Adrenal gland (tissue), 12 donors: ENCODE measurements around the gene ACOX2. TPM values are rescaled to one million over a fixed set of nuclear protein-coding genes. Genes with fewer than 3 reads are reported as not detected.

ENCODE experiments used
- DNase-seq, 7 donors: peaks; one replicate each; pipeline ENCODE4 v3.0.0-alpha.2; 2019 to 2020
- H3K27ac ChIP-seq, 5 donors: fragments of 200-600 bp; sonication (generic) in 4 of 5; 1 replicate in 3 of 5; 2 replicates in 2 of 5; pipeline versions ENCODE4 v1.5.1 to v1.8.0; 2016 to 2020; ENCODE audit warnings: mild to moderate bottlenecking in 1 of 5
- H3K27me3 ChIP-seq: fragments of 200-600 bp; 2 replicates; pipeline ENCODE4 v1.8.0; 2021
- H3K36me3 ChIP-seq, 2 donors: fragments of 200-600 bp; replicated peaks in 1 of 2; 1 replicate in 1 of 2; 2 replicates in 1 of 2; pipeline versions ENCODE4 v1.5.1 to v1.8.0; 2018 to 2022
- H3K4me1 ChIP-seq, 2 donors: fragments of 200-600 bp; replicated peaks in 1 of 2; 1 replicate in 1 of 2; 2 replicates in 1 of 2; pipeline versions ENCODE4 v1.5.1 to v1.8.0; 2018 to 2021
- H3K4me3 ChIP-seq, 4 donors: fragments of 200-600 bp; sonication (generic) in 3 of 4; one replicate each; pipeline ENCODE4 v1.5.1; 2016 to 2018
- H3K9me3 ChIP-seq, 3 donors: fragments of 200-600 bp; sonication (generic) in 1 of 3; replicated peaks in 1 of 3; 1 replicate in 2 of 3; 2 replicates in 1 of 3; pipeline versions ENCODE4 v1.5.1 to v1.8.0; 2016 to 2021
- CTCF ChIP-seq, 6 experiments: fragments of 450-650 bp in 4 of 6; fragments of 200-600 bp in 2 of 6; sonication (generic) in 1 of 6; IDR thresholded peaks; 1 replicate in 5 of 6; 2 replicates in 1 of 6; pipeline versions ENCODE4 v1.5.1 to v1.8.0; 2016 to 2021; ENCODE audit warnings: antibody characterized with exemption in 6 of 6, mild to moderate bottlenecking in 2 of 6, moderate library complexity in 1 of 6
- POLR2A ChIP-seq, 2 donors: fragments of 450-650 bp; IDR thresholded peaks; one replicate each; pipeline ENCODE4 v1.6.1; 2017; ENCODE audit warnings: antibody characterized with exemption in 2 of 2, mild to moderate bottlenecking in 2 of 2, moderate library complexity in 1 of 2
- WGBS, 4 donors: extraction: QIAGEN DNeasy Blood & Tissue Kit in 2 of 4; methylation state at CpG; one replicate each; pipeline versions ENCODE4 v1.1.5 to v1.1.7; 2013 to 2017; 5-methylcytosine and 5-hydroxymethylcytosine counted together
- intact Hi-C, 2 donors: fragments of 100-400 bp; cut with DNase I; formaldehyde crosslinking; loops; one replicate each; pipeline versions ENCODE4 v1.14.1 to v1.15.0; 2022 to 2023
- polyA plus RNA-seq, 3 donors: library from polyadenylated mRNA; stranded (reverse); fragments of 200-250 nt in 2 of 3; fragments of 350-450 nt in 1 of 3; fragmentation: Illumina TruSeq in 1 of 3; extraction: RNeasy Lipid Tissue Mini Kit (QIAGEN cat#74804) in 1 of 3; gene quantifications; one replicate each; pipeline ENCODE4 v1.2.3, GENCODE V29; 2013 to 2014
- total RNA-seq, 9 donors: library from RNA; depleted of rRNA in 4 of 9; stranded (reverse); fragments of >200 nt in 4 of 9; fragments of 120-200 nt in 1 of 9; fragmentation: NEBNext Ultra II Directional in 1 of 9; extraction: Animal tissue kit (Norgen Biotek cat#: 25700) in 1 of 9; gene quantifications; one replicate each; pipeline versions ENCODE4 v1.1.0 to v1.2.4, GENCODE V29; 2013 to 2023
- donor health status: healthy with polysubstance abuse.
- donor health status: Bipolar disorder and iron deficiency.
- donor health status: DM: yes; HTN: yes; CAD: no.
- donor health status: DM: no; HTN: no; CAD: no.
- donor health status: DM: no; HTN: no; CAD: no.
- donor health status: DM: yes; HTN: yes; CAD: no.

The ACOX2 gene
- total and polyA plus RNA-seq, 12 donors, result 8.1 to 65.5 (median 32.8) TPM

GRCh38 chr3:58520403-58521335, 16.3 kb downstream of the ACOX2 start:
- 60 to 75% (median 74%) methylated on average over 5 to 8 of the region's 8 CpGs for WGBS, 4 donors
- Histone ChIP-seq H3K4me3 (no peak overlapping the region), H3K9me3 (no peaks in the 10 kb centered on the region), H3K27ac (no peak overlapping the region), H3K27me3 (no peaks in the 10 kb centered on the region), H3K4me1 (no peaks in the 10 kb centered on the region), H3K36me3 (peaks cover 0 to 51% of the 10 kb centered on the region in 2 donors)
- DNase-seq, result no peak
- TF ChIP-seq POLR2A (IDR thresholded peaks at IDR 0.05), result no peak
- no peak for TF ChIP-seq CTCF (IDR thresholded peaks at IDR 0.05)
- intact Hi-C loops, result no loop called here

- DNase-seq, result no peak
- H3K27ac ChIP-seq, result no peak overlapping the region
- intact Hi-C loops, result no loop called here
- H3K27me3 ChIP-seq, result no peaks in the 10 kb centered on the region
- H3K9me3 ChIP-seq, result no peaks in the 10 kb centered on the region
- H3K36me3 ChIP-seq, result peaks cover 0 to 55% of the 10 kb centered on the region in 2 donors
- no peak overlapping the region for H3K4me3 ChIP-seq
- H3K4me1 ChIP-seq, result no peaks in the 10 kb centered on the region
- TF ChIP-seq POLR2A (IDR thresholded peaks at IDR 0.05) (no peak), CTCF (IDR thresholded peaks at IDR 0.05) (no peak)
- 88 to 98% (median 92%) methylated on average over 4 to 6 of the region's 6 CpGs for WGBS, 4 donors
These were observed 17.2 kb downstream of the ACOX2 start for GRCh38 chr3:58519668-58520402.

GRCh38 chr3:58518291-58518789, 18.6 kb downstream of the ACOX2 start:
- Histone ChIP-seq H3K27me3 (no peaks in the 10 kb centered on the region), H3K9me3 (no peaks in the 10 kb centered on the region), H3K4me3 (no peak overlapping the region), H3K36me3 (peaks cover 0 to 41% of the 10 kb centered on the region in 2 donors), H3K27ac (no peak overlapping the region), H3K4me1 (no peaks in the 10 kb centered on the region)
- TF ChIP-seq CTCF (IDR thresholded peaks at IDR 0.05) (no peak), POLR2A (IDR thresholded peaks at IDR 0.05) (no peak)
- no peak for DNase-seq
- intact Hi-C loops, result no loop called here
- WGBS, 4 donors, result 56 to 71% (median 62%) methylated on average over 3 of the region's 3 CpGs

GRCh38 chr3:58514405-58514804, 22.6 kb downstream of the ACOX2 start:
- TF ChIP-seq POLR2A (IDR thresholded peaks at IDR 0.05), result no peak
- no peak for TF ChIP-seq CTCF (IDR thresholded peaks at IDR 0.05)
- Histone ChIP-seq H3K4me1 (no peaks in the 10 kb centered on the region), H3K4me3 (no peak overlapping the region), H3K27me3 (no peaks in the 10 kb centered on the region), H3K9me3 (no peaks in the 10 kb centered on the region), H3K36me3 (peaks cover 0 to 18% of the 10 kb centered on the region in 2 donors), H3K27ac (no peak overlapping the region)
- intact Hi-C loops, result no loop called here
- 85 to 90% (median 87%) methylated on average over 3 of the region's 3 CpGs for WGBS, 4 donors
- DNase-seq, result no peak
